Neural progenitor cell (in vitro differentiated cells): ENCODE data around the gene TCF19.
"Not testable (repeated sequence)": the region's sequence is repeated elsewhere in the genome, so short reads cannot be mapped to it uniquely, and the experiment has no call there.

Source experiments
- EZH2 ChIP-seq: fragments of 200-600 bp; sonication (generic); IDR thresholded peaks from 2 replicates; pipeline ENCODE4 v1.6.1; 2017; ENCODE audit warnings: antibody characterized with exemption, mild to moderate bottlenecking, moderate library complexity
- TF ChIP-seq, protein P1 (sequence below): fragments of 200-600 bp; sonication (generic); IDR thresholded peaks from 2 replicates; pipeline ENCODE4 v1.5.1; 2017; ENCODE audit warnings: antibody characterized with exemption, mild to moderate bottlenecking

GRCh38 chr6:31189223-31189622 lies 30.8 kb downstream of the TCF19 start:
- not testable (repeated sequence) for TF ChIP-seq EZH2
- TF ChIP-seq, protein P1, sequence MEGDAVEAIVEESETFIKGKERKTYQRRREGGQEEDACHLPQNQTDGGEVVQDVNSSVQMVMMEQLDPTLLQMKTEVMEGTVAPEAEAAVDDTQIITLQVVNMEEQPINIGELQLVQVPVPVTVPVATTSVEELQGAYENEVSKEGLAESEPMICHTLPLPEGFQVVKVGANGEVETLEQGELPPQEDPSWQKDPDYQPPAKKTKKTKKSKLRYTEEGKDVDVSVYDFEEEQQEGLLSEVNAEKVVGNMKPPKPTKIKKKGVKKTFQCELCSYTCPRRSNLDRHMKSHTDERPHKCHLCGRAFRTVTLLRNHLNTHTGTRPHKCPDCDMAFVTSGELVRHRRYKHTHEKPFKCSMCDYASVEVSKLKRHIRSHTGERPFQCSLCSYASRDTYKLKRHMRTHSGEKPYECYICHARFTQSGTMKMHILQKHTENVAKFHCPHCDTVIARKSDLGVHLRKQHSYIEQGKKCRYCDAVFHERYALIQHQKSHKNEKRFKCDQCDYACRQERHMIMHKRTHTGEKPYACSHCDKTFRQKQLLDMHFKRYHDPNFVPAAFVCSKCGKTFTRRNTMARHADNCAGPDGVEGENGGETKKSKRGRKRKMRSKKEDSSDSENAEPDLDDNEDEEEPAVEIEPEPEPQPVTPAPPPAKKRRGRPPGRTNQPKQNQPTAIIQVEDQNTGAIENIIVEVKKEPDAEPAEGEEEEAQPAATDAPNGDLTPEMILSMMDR, result not testable (repeated sequence)
